BLaER1 (cell line): Measurements from ENCODE around the gene KAZALD1.

Experiments
- H3K27ac ChIP-seq: shearing (Covaris generic); formaldehyde crosslinking; 2 replicates; pipeline ENCODE4 v1.8.1; 2022
- H3K27me3 ChIP-seq: shearing (Covaris generic); formaldehyde crosslinking; 2 replicates; pipeline ENCODE4 v1.8.1; 2022
- H3K36me3 ChIP-seq: shearing (Covaris generic); formaldehyde crosslinking; 2 replicates; pipeline ENCODE4 v1.8.1; 2022
- H3K4me1 ChIP-seq: shearing (Covaris generic); formaldehyde crosslinking; 2 replicates; pipeline ENCODE4 v1.8.1; 2022
- H3K4me2 ChIP-seq: shearing (Covaris generic); formaldehyde crosslinking; 2 replicates; pipeline ENCODE4 v1.8.1; 2022
- H3K4me3 ChIP-seq: shearing (Covaris generic); formaldehyde crosslinking; 2 replicates; pipeline ENCODE4 v1.8.1; 2022
- H3K9ac ChIP-seq: shearing (Covaris generic); formaldehyde crosslinking; 2 replicates; pipeline ENCODE4 v1.8.1; 2022
- H3K9me3 ChIP-seq: shearing (Covaris generic); formaldehyde crosslinking; 2 replicates; pipeline ENCODE4 v1.8.1; 2022
- H4K20me1 ChIP-seq: shearing (Covaris generic); formaldehyde crosslinking; 2 replicates; pipeline ENCODE4 v1.8.1; 2022
- Cebpa-rat ChIP-seq: shearing (Covaris generic); IDR thresholded peaks from 2 replicates; pipeline ENCODE4 v1.8.1; 2022

The KAZALD1 gene

DNA sequence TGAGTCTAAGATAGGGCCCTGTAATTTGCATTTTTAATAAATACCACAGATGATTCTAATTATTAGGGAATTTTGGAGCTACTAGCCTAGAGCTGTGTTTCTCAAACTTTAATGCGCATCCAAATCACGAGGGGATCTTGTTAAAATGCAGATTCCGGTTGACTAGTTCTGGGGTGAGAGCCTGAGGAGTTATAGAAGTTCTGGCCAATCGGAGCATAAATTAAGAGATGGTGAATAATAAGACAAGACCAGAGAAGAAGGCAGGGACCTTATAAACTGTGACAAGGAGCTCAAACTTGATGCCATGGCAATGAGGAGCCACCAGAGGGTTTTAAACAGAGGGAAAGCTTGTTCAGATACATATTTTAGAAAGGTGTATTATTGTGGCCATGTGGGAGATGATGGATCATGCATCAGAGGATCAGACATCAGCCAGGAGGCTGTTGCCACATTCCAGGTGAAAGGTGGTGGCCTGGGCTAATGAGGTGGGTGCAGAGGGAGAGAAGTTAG, 39.6 kb downstream of the KAZALD1 start:
- Histone ChIP-seq H3K9me3 (no peaks in the 10 kb centered on the region), H3K4me3 (no peak overlapping the region), H3K4me1 (no peaks in the 10 kb centered on the region), H3K4me2 (no peak overlapping the region), H3K9ac (no peak overlapping the region), H3K27ac (no peak overlapping the region), H3K36me3 (no peaks in the 10 kb centered on the region), H3K27me3 (no peaks in the 10 kb centered on the region; the same call in 1 of the 2 replicates), H4K20me1 (no peaks in the 10 kb centered on the region)
- TF ChIP-seq Cebpa-rat: no peak

DNA sequence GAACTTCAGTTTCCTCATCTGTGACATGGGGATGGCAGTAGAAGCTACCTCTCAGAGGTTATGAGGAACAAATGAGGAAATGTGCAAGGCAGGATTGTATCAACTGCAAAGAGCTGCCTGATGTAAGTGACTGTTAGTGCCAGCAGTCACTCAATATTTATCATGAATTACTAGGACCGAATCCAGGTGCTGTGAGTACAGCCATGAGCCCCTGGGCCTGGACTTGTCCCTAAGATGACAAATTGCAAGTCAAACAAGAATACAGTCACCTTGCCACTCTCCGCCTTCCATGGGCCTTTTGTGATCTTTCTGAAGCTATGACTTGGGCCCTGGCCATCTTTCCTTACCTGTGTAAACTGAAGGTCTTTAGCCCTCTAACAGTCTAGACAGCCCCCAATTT, 41.6 kb downstream of the KAZALD1 start:
- peaks cover 5% of the 10 kb centered on the region; the same call in 1 of the 2 replicates for H3K27me3 ChIP-seq

DNA sequence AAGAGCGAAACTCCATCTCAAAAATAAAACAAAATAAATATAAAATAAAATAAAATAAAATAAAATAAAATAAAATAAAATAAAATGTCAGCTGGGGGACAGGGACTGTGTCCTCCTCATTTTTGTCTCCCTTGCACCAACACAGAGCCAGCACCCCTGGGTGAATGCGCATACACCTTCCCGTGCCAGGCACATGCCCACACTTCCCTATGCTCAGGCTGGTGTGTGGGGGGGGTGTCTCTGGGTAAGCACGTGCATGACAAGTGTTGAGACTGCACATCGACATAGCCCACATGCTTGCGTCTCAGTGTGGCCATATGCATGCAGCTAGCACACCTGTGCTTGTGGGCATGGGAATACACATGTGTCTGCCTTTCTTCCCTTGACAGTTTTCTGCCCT, 44.6 kb downstream of the KAZALD1 start:
- TF ChIP-seq Cebpa-rat: no peak
- Histone ChIP-seq H3K27ac (no peak overlapping the region), H3K36me3 (no peaks in the 10 kb centered on the region), H3K4me3 (no peak overlapping the region), H4K20me1 (no peaks in the 10 kb centered on the region), H3K9ac (no peak overlapping the region), H3K4me2 (no peak overlapping the region), H3K9me3 (no peaks in the 10 kb centered on the region), H3K4me1 (no peaks in the 10 kb centered on the region), H3K27me3 (peaks cover 8% of the 10 kb centered on the region; the same call in 1 of the 2 replicates)

More for the DNA sequence above, 41.6 kb downstream of the KAZALD1 start:
- Histone ChIP-seq H3K4me2 (no peak overlapping the region), H3K4me3 (no peak overlapping the region), H3K27ac (no peak overlapping the region), H3K4me1 (no peaks in the 10 kb centered on the region), H3K9me3 (no peaks in the 10 kb centered on the region), H3K36me3 (no peaks in the 10 kb centered on the region), H3K9ac (no peak overlapping the region), H4K20me1 (no peaks in the 10 kb centered on the region)
- TF ChIP-seq Cebpa-rat: no peak

DNA sequence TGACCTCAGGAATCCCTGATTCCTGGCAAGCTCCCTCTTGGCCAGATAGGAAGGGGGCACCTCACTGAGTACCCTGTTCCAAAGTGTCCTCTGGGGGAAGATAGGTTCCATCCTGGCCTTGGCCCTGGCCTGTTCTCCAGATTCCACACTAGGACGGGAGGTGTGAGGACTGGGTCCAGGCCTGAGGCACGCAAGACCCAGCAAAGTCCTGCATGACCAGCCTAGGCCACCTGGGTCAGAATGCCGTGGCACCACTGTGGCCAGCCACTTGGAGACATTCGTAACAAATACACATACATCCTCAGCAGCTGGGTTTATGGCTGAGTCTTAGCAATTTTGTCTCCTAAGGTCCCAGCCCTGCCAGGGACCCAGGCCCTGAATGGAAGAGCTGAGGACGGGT, 46.0 kb downstream of the KAZALD1 start:
- H3K27ac ChIP-seq: no peak overlapping the region
- no peak overlapping the region for H3K9ac ChIP-seq
- no peak overlapping the region for H3K4me3 ChIP-seq
- no peaks in the 10 kb centered on the region for H3K4me1 ChIP-seq
- peaks cover 8% of the 10 kb centered on the region; the same call in 1 of the 2 replicates for H3K27me3 ChIP-seq
- H3K4me2 ChIP-seq: no peak overlapping the region
- H3K36me3 ChIP-seq: no peaks in the 10 kb centered on the region
- TF ChIP-seq Cebpa-rat: no peak
- no peaks in the 10 kb centered on the region for H3K9me3 ChIP-seq
- H4K20me1 ChIP-seq: no peaks in the 10 kb centered on the region

DNA sequence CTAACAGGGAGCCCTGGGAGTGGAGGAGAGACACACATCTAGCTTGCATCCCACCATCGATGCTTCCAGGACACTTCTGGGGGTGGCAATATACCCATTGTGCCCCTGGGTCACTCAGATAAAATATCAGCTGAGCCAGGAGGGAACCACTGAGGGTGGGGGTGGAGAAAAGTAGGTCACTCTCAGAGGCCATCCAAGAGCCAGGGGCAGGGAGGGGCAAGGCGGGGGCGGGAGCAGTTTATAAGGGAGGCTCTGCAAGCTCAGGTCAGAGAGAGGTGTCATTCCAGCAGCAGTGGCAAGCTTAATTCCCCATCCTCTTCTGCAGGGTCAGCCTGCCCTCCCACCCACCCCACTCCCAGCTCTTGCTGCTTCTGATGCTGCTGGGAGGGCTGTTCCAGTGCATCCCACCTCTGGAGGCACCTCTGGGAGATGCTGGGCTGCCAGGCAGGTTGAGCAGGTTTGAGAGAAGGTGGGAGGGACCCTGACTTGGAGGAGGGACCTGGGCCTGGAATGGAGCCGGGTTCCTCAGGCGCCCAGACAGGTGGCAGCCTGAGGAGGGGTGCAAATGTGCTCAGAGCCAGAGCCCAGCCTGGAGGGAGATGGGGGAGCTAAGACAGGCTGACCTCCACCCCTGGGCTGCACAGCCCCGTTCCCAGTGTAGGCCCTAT, 49.2 kb downstream of the KAZALD1 start:
- peaks cover 10% of the 10 kb centered on the region; the same call in 1 of the 2 replicates for H4K20me1 ChIP-seq
- H3K27me3 ChIP-seq: peaks cover 9% of the 10 kb centered on the region; the same call in 1 of the 2 replicates
- no peaks in the 10 kb centered on the region for H3K36me3 ChIP-seq
- H3K9ac ChIP-seq: no peak overlapping the region
- H3K4me3 ChIP-seq: no peak overlapping the region
- TF ChIP-seq Cebpa-rat: no peak
- H3K27ac ChIP-seq: no peak overlapping the region
- no peaks in the 10 kb centered on the region for H3K4me1 ChIP-seq
- H3K9me3 ChIP-seq: no peaks in the 10 kb centered on the region
- H3K4me2 ChIP-seq: no peak overlapping the region

DNA sequence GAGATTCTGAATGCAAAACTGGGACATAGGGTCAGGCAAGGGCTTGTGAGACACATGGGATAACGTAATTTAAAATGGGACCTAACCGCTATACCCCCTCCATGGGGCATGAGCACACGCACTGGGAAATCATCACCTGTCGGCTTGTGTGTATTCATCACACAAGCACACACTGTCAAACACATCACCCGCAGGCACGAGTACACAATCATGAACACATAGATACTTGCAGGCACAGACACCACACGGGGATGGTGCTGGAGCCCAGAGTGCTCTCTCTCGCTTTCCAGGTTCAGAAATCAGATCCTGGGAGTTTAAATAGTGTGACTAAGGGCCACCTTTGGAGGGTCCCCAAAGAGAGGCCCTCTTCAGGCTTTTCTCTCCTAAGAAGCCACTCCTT, 49.8 kb downstream of the KAZALD1 start:
- TF ChIP-seq Cebpa-rat: no peak
- Histone ChIP-seq H3K27me3 (peaks cover 14% of the 10 kb centered on the region; the same call in 1 of the 2 replicates), H3K36me3 (no peaks in the 10 kb centered on the region), H3K4me3 (no peak overlapping the region), H3K9ac (no peak overlapping the region), H3K4me1 (no peaks in the 10 kb centered on the region), H4K20me1 (peaks cover 10% of the 10 kb centered on the region; the same call in 1 of the 2 replicates), H3K4me2 (no peak overlapping the region), H3K9me3 (no peaks in the 10 kb centered on the region), H3K27ac (no peak overlapping the region)

DNA sequence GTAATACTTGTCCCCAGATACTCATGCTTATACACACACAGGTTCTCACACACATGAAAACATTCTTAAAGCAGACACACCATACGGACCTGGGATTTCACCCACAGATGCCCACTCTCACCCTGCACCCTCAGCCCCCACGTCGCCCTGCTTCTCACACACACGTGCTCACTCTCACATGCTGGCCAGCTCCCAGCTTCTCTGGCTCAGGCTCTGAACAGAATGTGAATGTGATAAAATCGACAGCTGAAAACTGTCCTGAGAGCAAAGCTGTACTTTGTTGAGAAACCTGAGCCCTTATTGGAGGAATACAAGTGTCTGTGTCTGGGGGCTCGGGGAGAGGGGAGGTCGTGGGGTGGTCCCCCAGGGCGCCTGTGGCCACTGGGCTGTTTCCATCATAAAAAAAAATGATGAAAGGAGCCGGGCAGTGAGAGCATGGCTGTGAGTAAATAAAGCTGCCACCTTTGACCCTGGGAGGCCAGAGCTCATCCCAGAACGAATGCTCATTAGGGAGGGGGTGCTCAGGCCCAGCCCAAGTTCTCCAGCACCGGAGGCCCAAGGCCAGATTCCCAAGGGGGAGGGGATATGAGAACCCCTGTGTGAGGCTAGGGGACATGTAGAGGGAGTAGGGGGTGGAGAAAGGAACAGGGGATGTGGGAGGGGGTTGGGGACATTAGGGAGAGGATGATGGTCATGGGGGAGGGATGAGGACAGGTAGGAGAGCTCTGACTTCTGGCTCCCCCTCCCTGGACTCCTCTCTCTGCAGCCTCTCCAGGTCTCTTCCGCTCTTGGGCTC, 51.2 kb downstream of the KAZALD1 start:
- H3K9me3 ChIP-seq: no peaks in the 10 kb centered on the region
- no peaks in the 10 kb centered on the region for H3K4me1 ChIP-seq
- H3K9ac ChIP-seq: no peak overlapping the region
- H3K27ac ChIP-seq: no peak overlapping the region
- no peak for TF ChIP-seq Cebpa-rat
- H3K36me3 ChIP-seq: no peaks in the 10 kb centered on the region
- H3K4me3 ChIP-seq: no peak overlapping the region
- H3K4me2 ChIP-seq: no peak overlapping the region
- peaks cover 13% of the 10 kb centered on the region; the same call in 1 of the 2 replicates for H3K27me3 ChIP-seq
- peaks cover 10% of the 10 kb centered on the region; the same call in 1 of the 2 replicates for H4K20me1 ChIP-seq

DNA sequence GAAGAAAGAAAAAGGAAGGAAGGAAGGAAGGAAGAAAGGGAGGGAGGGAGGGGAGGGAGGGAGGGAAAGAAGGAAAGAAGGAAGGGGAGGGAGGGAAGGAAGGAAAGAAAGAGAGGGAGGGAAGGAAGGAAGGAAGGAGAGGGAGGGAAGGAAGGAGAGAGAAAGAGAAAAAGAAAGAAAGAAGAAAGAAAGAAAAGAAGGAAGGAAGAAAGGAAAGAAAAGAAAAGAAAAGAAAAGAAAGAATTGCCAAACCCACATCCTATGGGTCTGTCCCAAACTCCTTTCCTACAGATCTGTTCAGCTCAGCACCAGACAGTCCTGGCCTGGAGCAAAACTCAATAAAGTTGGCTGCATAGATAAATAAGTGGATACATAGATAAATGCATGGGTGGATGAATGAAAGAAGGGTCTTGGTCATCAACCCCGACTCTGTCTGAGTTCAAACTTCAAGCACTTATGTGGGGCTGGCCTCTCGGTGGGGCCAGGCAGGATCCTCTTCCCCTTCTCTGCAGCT, 52.2 kb downstream of the KAZALD1 start:
- Histone ChIP-seq H3K27ac (no peak overlapping the region), H4K20me1 (peaks cover 10% of the 10 kb centered on the region; the same call in 1 of the 2 replicates), H3K4me3 (no peak overlapping the region), H3K9ac (no peak overlapping the region), H3K4me2 (no peak overlapping the region), H3K9me3 (no peaks in the 10 kb centered on the region), H3K27me3 (peaks cover 10% of the 10 kb centered on the region; the same call in 1 of the 2 replicates), H3K4me1 (no peaks in the 10 kb centered on the region), H3K36me3 (no peaks in the 10 kb centered on the region)
- no peak for TF ChIP-seq Cebpa-rat

DNA sequence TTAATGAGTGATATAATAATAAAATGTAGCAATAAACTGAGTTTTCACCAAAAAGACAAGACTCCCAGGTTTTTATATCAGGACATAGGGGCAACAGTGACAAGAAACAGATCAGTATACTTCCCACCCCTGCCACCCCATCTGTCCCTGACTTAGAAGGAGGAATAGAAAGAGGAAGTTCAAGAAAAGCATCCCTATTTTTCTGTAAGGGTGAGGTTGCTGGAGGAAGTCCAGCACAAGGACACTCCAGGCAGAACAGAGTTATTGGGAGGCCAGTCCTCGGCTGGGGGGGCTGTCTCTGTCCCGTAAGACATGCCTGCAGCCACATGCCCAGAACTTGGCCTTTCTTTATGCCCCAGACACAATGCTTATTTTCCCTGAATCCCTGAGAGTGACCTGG, 52.9 kb downstream of the KAZALD1 start:
- H3K36me3 ChIP-seq: no peaks in the 10 kb centered on the region
- no peaks in the 10 kb centered on the region for H3K9me3 ChIP-seq
- no peak for TF ChIP-seq Cebpa-rat
- no peaks in the 10 kb centered on the region for H3K4me1 ChIP-seq
- H3K9ac ChIP-seq: no peak overlapping the region
- H3K27ac ChIP-seq: no peak overlapping the region
- no peak overlapping the region for H3K4me2 ChIP-seq
- H4K20me1 ChIP-seq: peaks cover 10% of the 10 kb centered on the region; the same call in 1 of the 2 replicates
- H3K27me3 ChIP-seq: peaks cover 15% of the 10 kb centered on the region
- H3K4me3 ChIP-seq: no peak overlapping the region
